HepG2 (cell line): ENCODE data around the gene PITRM1. TPM values are rescaled to one million over a fixed set of nuclear protein-coding genes. Genes with fewer than 3 reads are reported as not detected.

ENCODE experiments used
- CAMTA2 ChIP-seq: sonication (generic); formaldehyde crosslinking; IDR thresholded peaks from 2 replicates; pipeline ENCODE4 v1.4.0; 2020; ENCODE audit warnings: mild to moderate bottlenecking, missing genetic modification reagents, borderline replicate concordance
- ELF4 ChIP-seq: sonication (generic); formaldehyde crosslinking; IDR thresholded peaks from 2 replicates; pipeline ENCODE4 v1.5.0; 2020; ENCODE audit warnings: missing genetic modification reagents, mild to moderate bottlenecking, moderate library complexity, borderline replicate concordance
- FOSL1 ChIP-seq: sonication (generic); formaldehyde crosslinking; IDR thresholded peaks from 2 replicates; pipeline ENCODE4 v1.9.0; 2021; ENCODE audit warnings: missing genetic modification reagents, borderline replicate concordance
- HOXA7 ChIP-seq: sonication (generic); formaldehyde crosslinking; IDR thresholded peaks from 2 replicates; pipeline ENCODE4 v1.8.1; 2022; ENCODE audit warnings: mild to moderate bottlenecking, missing genetic modification reagents, moderate library complexity
- IKZF1 ChIP-seq: fragments of 450-650 bp; IDR thresholded peaks from 2 replicates; pipeline ENCODE4 v1.7.1; 2016
- KDM5B ChIP-seq: sonication (generic); formaldehyde crosslinking; IDR thresholded peaks from 2 replicates; pipeline ENCODE4 v1.4.0; 2020; ENCODE audit warnings: missing genetic modification reagents, mild to moderate bottlenecking, borderline replicate concordance
- MAF1 ChIP-seq: sonication (generic); formaldehyde crosslinking; IDR thresholded peaks from 2 replicates; pipeline ENCODE4 v1.5.0; 2020; ENCODE audit warnings: missing genetic modification reagents, borderline replicate concordance
- MEF2D ChIP-seq: sonication (generic); formaldehyde crosslinking; IDR thresholded peaks from 2 replicates; pipeline ENCODE4 v1.5.1; 2020; ENCODE audit warnings: mild to moderate bottlenecking, missing genetic modification reagents
- NR2F2 ChIP-seq: IDR thresholded peaks from 2 replicates; pipeline ENCODE4 v1.6.1; 2012; ENCODE audit warnings: low read depth, inconsistent platforms, borderline replicate concordance
- PHF8 ChIP-seq: sonication (generic); formaldehyde crosslinking; IDR thresholded peaks from 2 replicates; pipeline ENCODE4 v1.5.0; 2020; ENCODE audit warnings: missing genetic modification reagents
- PRPF4 ChIP-seq: fragments of 200-400 bp; formaldehyde crosslinking; IDR thresholded peaks from 2 replicates; pipeline ENCODE4 v1.6.1; 2016; ENCODE audit warnings: low read length, low read depth; ENCODE audit not compliant: poor library complexity, severe bottlenecking
- U2AF2 ChIP-seq: fragments of 200-400 bp; formaldehyde crosslinking; IDR thresholded peaks from 2 replicates; pipeline ENCODE4 v1.6.1; 2017; ENCODE audit warnings: low read depth, mild to moderate bottlenecking, low read length
- ZEB1 ChIP-seq: IDR thresholded peaks from 2 replicates; pipeline ENCODE4 v1.6.1; 2012; ENCODE audit warnings: mild to moderate bottlenecking, low read depth, inconsistent platforms; ENCODE audit not compliant: insufficient replicate concordance
- ZFP90 ChIP-seq: sonication (generic); formaldehyde crosslinking; IDR thresholded peaks from 2 replicates; pipeline ENCODE4 v1.8.0; 2022; ENCODE audit warnings: missing genetic modification reagents, mild to moderate bottlenecking, inconsistent platforms, borderline replicate concordance
- ZNF350 ChIP-seq: sonication (generic); formaldehyde crosslinking; IDR thresholded peaks from 2 replicates; pipeline ENCODE4 v1.4.0; 2020; ENCODE audit warnings: mild to moderate bottlenecking, low read depth, missing genetic modification reagents, borderline replicate concordance
- ZNF674 ChIP-seq: sonication (generic); formaldehyde crosslinking; IDR thresholded peaks from 2 replicates; pipeline ENCODE4 v1.5.0; 2020; ENCODE audit warnings: low read depth, mild to moderate bottlenecking, missing genetic modification reagents
- polyA plus RNA-seq, 8 experiments: library from polyadenylated mRNA; depleted of rRNA in 3 of 8; stranded (reverse) in 7 of 8; unstranded in 1 of 8; fragments of >200 nt; fragmentation: Illumina TruSeq in 4 of 8; extraction: Trizol in 4 of 8; gene quantifications; 2 replicates each; pipeline versions ENCODE4 v1.2.1 to v1.2.3, GENCODE V29; 2011 to 2016; ENCODE audit warnings: low read depth in 4 of 8, missing spikeins in 1 of 8, mixed read lengths in 1 of 8; ENCODE audit not compliant: insufficient read depth in 1 of 8
- total RNA-seq, 5 experiments: library from RNA; depleted of rRNA; stranded (reverse); fragments of >200 nt; fragmentation: Illumina TruSeq; extraction: Trizol; gene quantifications; 2 replicates each; pipeline ENCODE4 v1.2.3, GENCODE V29; 2016; ENCODE audit warnings: low read depth in 1 of 5
- TF ChIP-seq, protein P1 (sequence below): sonication (generic); formaldehyde crosslinking; IDR thresholded peaks from 2 replicates; pipeline ENCODE4 v1.4.0; 2020; ENCODE audit warnings: missing genetic modification reagents, borderline replicate concordance
- TF ChIP-seq, protein P2 (sequence below): sonication (generic); formaldehyde crosslinking; IDR thresholded peaks from 2 replicates; pipeline ENCODE4 v1.8.1; 2023; ENCODE audit warnings: mild to moderate bottlenecking, missing genetic modification reagents
- TF ChIP-seq, protein P3 (sequence below): IDR thresholded peaks from 2 replicates; pipeline ENCODE4 v1.6.1; 2016; ENCODE audit warnings: low read depth
- TF ChIP-seq, protein P4 (sequence below), 2 experiments: sonication (generic) in 1 of 2; formaldehyde crosslinking in 1 of 2; IDR thresholded peaks; 2 replicates each; pipeline versions ENCODE4 v1.4.0 to v1.6.1; 2018 to 2020; ENCODE audit warnings: missing genetic modification reagents in 2 of 2, borderline replicate concordance in 1 of 2, low read depth in 1 of 2, mild to moderate bottlenecking in 1 of 2, missing biosample characterization in 1 of 2

The PITRM1 gene
- total and polyA plus RNA-seq, 2 of the 13 experiments (the other 11 are each of a cell fraction or from before 2014, with no cell fraction given), result 16.4 to 29.0 TPM

DNA sequence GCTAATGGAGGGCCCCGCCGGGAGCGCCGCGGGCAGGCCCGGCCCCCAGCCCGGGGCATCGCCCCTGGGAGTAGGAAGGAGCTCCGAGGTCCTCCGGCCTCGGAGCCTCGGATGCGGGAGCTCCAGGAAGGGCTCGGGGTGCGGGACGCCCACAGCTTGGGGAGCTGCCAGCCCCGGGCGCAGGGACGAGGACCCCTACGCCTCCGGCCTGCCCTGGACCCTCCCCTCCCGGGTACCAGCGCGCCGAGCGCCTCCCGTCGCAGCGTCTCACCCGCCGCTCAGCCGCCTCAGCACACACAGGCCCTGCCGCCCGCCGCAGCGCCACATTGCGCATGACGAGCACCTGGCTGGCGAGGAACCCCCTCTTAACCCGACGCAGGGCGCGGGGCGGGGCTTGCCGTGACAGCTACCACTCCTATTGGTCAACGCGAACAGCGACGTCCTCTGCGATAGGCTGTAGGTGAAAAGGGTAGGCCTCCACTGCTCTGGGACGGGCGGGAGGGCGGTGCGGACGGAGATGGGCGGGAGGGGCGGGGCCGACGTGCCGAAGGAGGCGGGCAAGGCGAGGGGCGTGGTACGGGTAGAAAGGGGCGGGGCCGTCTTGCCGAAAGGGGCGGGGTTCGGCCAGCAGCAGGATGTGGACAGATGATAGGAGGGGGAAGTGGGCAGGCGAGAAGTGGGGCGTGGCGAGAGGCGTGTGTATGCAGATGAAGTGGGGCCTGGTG lies at the start of gene PITRM1 (continued):
- TF ChIP-seq, protein P1, sequence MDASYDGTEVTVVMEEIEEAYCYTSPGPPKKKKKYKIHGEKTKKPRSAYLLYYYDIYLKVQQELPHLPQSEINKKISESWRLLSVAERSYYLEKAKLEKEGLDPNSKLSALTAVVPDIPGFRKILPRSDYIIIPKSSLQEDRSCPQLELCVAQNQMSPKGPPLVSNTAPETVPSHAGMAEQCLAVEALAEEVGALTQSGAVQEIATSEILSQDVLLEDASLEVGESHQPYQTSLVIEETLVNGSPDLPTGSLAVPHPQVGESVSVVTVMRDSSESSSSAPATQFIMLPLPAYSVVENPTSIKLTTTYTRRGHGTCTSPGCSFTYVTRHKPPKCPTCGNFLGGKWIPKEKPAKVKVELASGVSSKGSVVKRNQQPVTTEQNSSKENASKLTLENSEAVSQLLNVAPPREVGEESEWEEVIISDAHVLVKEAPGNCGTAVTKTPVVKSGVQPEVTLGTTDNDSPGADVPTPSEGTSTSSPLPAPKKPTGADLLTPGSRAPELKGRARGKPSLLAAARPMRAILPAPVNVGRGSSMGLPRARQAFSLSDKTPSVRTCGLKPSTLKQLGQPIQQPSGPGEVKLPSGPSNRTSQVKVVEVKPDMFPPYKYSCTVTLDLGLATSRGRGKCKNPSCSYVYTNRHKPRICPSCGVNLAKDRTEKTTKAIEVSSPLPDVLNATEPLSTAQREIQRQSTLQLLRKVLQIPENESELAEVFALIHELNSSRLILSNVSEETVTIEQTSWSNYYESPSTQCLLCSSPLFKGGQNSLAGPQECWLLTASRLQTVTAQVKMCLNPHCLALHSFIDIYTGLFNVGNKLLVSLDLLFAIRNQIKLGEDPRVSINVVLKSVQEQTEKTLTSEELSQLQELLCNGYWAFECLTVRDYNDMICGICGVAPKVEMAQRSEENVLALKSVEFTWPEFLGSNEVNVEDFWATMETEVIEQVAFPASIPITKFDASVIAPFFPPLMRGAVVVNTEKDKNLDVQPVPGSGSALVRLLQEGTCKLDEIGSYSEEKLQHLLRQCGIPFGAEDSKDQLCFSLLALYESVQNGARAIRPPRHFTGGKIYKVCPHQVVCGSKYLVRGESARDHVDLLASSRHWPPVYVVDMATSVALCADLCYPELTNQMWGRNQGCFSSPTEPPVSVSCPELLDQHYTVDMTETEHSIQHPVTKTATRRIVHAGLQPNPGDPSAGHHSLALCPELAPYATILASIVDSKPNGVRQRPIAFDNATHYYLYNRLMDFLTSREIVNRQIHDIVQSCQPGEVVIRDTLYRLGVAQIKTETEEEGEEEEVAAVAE, result no peak
- TF ChIP-seq, protein P2, sequence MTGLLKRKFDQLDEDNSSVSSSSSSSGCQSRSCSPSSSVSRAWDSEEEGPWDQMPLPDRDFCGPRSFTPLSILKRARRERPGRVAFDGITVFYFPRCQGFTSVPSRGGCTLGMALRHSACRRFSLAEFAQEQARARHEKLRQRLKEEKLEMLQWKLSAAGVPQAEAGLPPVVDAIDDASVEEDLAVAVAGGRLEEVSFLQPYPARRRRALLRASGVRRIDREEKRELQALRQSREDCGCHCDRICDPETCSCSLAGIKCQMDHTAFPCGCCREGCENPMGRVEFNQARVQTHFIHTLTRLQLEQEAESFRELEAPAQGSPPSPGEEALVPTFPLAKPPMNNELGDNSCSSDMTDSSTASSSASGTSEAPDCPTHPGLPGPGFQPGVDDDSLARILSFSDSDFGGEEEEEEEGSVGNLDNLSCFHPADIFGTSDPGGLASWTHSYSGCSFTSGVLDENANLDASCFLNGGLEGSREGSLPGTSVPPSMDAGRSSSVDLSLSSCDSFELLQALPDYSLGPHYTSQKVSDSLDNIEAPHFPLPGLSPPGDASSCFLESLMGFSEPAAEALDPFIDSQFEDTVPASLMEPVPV, result peak; percentile 58; the same call in 1 of the 2 replicates
- TF ChIP-seq ELF4 (CRISPR knock-in tag), result no peak
- no peak for TF ChIP-seq ZNF350 (CRISPR knock-in tag)
- TF ChIP-seq, protein P3, sequence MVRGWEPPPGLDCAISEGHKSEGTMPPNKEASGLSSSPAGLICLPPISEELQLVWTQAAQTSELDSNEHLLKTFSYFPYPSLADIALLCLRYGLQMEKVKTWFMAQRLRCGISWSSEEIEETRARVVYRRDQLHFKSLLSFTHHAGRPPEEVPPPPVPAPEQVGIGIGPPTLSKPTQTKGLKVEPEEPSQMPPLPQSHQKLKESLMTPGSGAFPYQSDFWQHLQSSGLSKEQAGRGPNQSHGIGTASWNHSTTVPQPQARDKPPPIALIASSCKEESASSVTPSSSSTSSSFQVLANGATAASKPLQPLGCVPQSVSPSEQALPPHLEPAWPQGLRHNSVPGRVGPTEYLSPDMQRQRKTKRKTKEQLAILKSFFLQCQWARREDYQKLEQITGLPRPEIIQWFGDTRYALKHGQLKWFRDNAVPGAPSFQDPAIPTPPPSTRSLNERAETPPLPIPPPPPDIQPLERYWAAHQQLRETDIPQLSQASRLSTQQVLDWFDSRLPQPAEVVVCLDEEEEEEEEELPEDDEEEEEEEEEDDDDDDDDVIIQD (CRISPR knock-in tag), result peak; percentile 52; the same call in 1 of the 2 replicates
- TF ChIP-seq NR2F2, result no peak
- TF ChIP-seq U2AF2, result no peak
- no peak for TF ChIP-seq FOSL1 (CRISPR knock-in tag)
- no peak for TF ChIP-seq MEF2D (CRISPR knock-in tag)
- no peak for TF ChIP-seq ZNF674 (CRISPR knock-in tag)
- TF ChIP-seq KDM5B, result peak; percentile 62; the same call in 1 of the 2 replicates
- peak; percentile 88 for TF ChIP-seq PHF8 (CRISPR knock-in tag)
- no peak for TF ChIP-seq HOXA7 (CRISPR knock-in tag)
- TF ChIP-seq PRPF4, result no peak
- no peak for TF ChIP-seq IKZF1
- no peak for TF ChIP-seq MAF1 (CRISPR knock-in tag)
- no peak for TF ChIP-seq ZEB1
- TF ChIP-seq, protein P4, sequence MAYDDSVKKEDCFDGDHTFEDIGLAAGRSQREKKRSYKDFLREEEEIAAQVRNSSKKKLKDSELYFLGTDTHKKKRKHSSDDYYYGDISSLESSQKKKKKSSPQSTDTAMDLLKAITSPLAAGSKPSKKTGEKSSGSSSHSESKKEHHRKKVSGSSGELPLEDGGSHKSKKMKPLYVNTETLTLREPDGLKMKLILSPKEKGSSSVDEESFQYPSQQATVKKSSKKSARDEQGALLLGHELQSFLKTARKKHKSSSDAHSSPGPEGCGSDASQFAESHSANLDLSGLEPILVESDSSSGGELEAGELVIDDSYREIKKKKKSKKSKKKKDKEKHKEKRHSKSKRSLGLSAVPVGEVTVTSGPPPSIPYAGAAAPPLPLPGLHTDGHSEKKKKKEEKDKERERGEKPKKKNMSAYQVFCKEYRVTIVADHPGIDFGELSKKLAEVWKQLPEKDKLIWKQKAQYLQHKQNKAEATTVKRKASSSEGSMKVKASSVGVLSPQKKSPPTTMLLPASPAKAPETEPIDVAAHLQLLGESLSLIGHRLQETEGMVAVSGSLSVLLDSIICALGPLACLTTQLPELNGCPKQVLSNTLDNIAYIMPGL (CRISPR knock-in tag; IDR thresholded peaks at IDR 0.05; ENCODE audit: borderline replicate concordance in 1 of 2, low read depth in 1 of 2), result peak; percentile 69 to 80; a peak in 2 of 4 replicates
- no peak for TF ChIP-seq ZFP90
- no peak for TF ChIP-seq CAMTA2 (CRISPR knock-in tag)
